ENCODE results near the gene LRRC28.

The LRRC28 gene

GRCh38 chr15:99303907-99304306, 52.6 kb downstream of the LRRC28 start:
- no peak overlapping the region for H4K91ac ChIP-seq (ENCODE audit: low read depth, low read length)
- WGBS (ENCODE audit: extremely low coverage, insufficient coverage, insufficient read length), result no CpG with 5 or more reads among the region's 4 CpGs
- H2BK12ac ChIP-seq (ENCODE audit: low read length), result no peak overlapping the region
- no peak overlapping the region for H2AFZ ChIP-seq (ENCODE audit: insufficient read depth, low read length, poor library complexity)
- no peaks in the 10 kb centered on the region for H3K4me1 ChIP-seq (ENCODE audit: control insufficient read depth in 1 of 2, insufficient read depth in 2 of 2, low read length in 2 of 2)
- no peak overlapping the region for H3K4me3 ChIP-seq (ENCODE audit: low read depth, low read length)
- no peaks in the 10 kb centered on the region for H3K9me3 ChIP-seq (ENCODE audit: insufficient read depth, low read depth, low read length)
- no peak overlapping the region for H4K8ac ChIP-seq (ENCODE audit: low read depth, low read length)
- DNase-seq, result no peak
- H3K27me3 ChIP-seq (ENCODE audit: insufficient read depth, low read length), result no peaks in the 10 kb centered on the region
- no peak overlapping the region for H2BK120ac ChIP-seq (ENCODE audit: insufficient read depth, low read length, poor library complexity)
- H2AK5ac ChIP-seq (ENCODE audit: low read length), result no peak overlapping the region
- H3K27ac ChIP-seq (ENCODE audit: low read depth, low read length), result no peak overlapping the region
- no peaks in the 10 kb centered on the region for H3K79me1 ChIP-seq (ENCODE audit: low read length)
- H3K23ac ChIP-seq (ENCODE audit: low read length), result no peak overlapping the region
- H3K4me2 ChIP-seq (ENCODE audit: low read length), result no peak overlapping the region
- H3K36me3 ChIP-seq (ENCODE audit: control insufficient read depth in 1 of 2, insufficient read depth in 2 of 2, low read length in 2 of 2), result no peaks in the 10 kb centered on the region
- no peak overlapping the region for H3K18ac ChIP-seq (ENCODE audit: low read length)
- no peak overlapping the region for H3K4ac ChIP-seq (ENCODE audit: low read depth, low read length)
- H4K12ac ChIP-seq (ENCODE audit: low read depth, low read length), result no peak overlapping the region
- H3K9ac ChIP-seq (ENCODE audit: low read length), result no peak overlapping the region
- H3K79me2 ChIP-seq (ENCODE audit: control insufficient read depth, insufficient read depth, low read length, poor library complexity), result no peaks in the 10 kb centered on the region
- H2BK5ac ChIP-seq (ENCODE audit: low read depth, low read length, poor library complexity), result no peak overlapping the region
- H3K14ac ChIP-seq (ENCODE audit: low read length), result no peak overlapping the region

- Histone ChIP-seq H3K79me1 (ENCODE audit: low read length) (no peaks in the 10 kb centered on the region), H3K9me3 (ENCODE audit: insufficient read depth, low read depth, low read length) (no peaks in the 10 kb centered on the region), H3K9ac (ENCODE audit: low read length) (no peak overlapping the region), H3K23ac (ENCODE audit: low read length) (no peak overlapping the region), H3K4me3 (ENCODE audit: low read depth, low read length) (no peak overlapping the region), H3K14ac (ENCODE audit: low read length) (no peak overlapping the region), H4K91ac (ENCODE audit: low read depth, low read length) (no peak overlapping the region), H3K4ac (ENCODE audit: low read depth, low read length) (no peak overlapping the region), H2AK5ac (ENCODE audit: low read length) (no peak overlapping the region), H2BK120ac (ENCODE audit: insufficient read depth, low read length, poor library complexity) (no peak overlapping the region), H3K27me3 (ENCODE audit: insufficient read depth, low read length) (no peaks in the 10 kb centered on the region), H4K12ac (ENCODE audit: low read depth, low read length) (no peak overlapping the region), H3K36me3 (ENCODE audit: control insufficient read depth in 1 of 2, insufficient read depth in 2 of 2, low read length in 2 of 2) (no peaks in the 10 kb centered on the region), H4K8ac (ENCODE audit: low read depth, low read length) (no peak overlapping the region), H2BK5ac (ENCODE audit: low read depth, low read length, poor library complexity) (no peak overlapping the region), H2BK12ac (ENCODE audit: low read length) (no peak overlapping the region), H3K4me2 (ENCODE audit: low read length) (no peak overlapping the region), H3K18ac (ENCODE audit: low read length) (no peak overlapping the region), H3K79me2 (ENCODE audit: control insufficient read depth, insufficient read depth, low read length, poor library complexity) (no peaks in the 10 kb centered on the region), H2AFZ (ENCODE audit: insufficient read depth, low read length, poor library complexity) (no peak overlapping the region), H3K4me1 (ENCODE audit: control insufficient read depth in 1 of 2, insufficient read depth in 2 of 2, low read length in 2 of 2) (no peaks in the 10 kb centered on the region), H3K27ac (ENCODE audit: low read depth, low read length) (no peak overlapping the region)
- WGBS (ENCODE audit: extremely low coverage, insufficient coverage, insufficient read length), result no CpG with 5 or more reads among the region's 8 CpGs
- no peak for DNase-seq
Observed at GRCh38 chr15:99305761-99306505, 54.7 kb downstream of the LRRC28 start.

- DNase-seq, result no peak
- H2BK12ac ChIP-seq (ENCODE audit: low read length), result no peak overlapping the region
- no peaks in the 10 kb centered on the region for H3K79me1 ChIP-seq (ENCODE audit: low read length)
- no peak overlapping the region for H3K14ac ChIP-seq (ENCODE audit: low read length)
- no peak overlapping the region for H3K4ac ChIP-seq (ENCODE audit: low read depth, low read length)
- H4K91ac ChIP-seq (ENCODE audit: low read depth, low read length), result no peak overlapping the region
- no peak overlapping the region for H2AFZ ChIP-seq (ENCODE audit: insufficient read depth, low read length, poor library complexity)
- H3K4me3 ChIP-seq (ENCODE audit: low read depth, low read length), result no peak overlapping the region
- H3K9ac ChIP-seq (ENCODE audit: low read length), result no peak overlapping the region
- H3K9me3 ChIP-seq (ENCODE audit: insufficient read depth, low read depth, low read length), result no peaks in the 10 kb centered on the region
- H3K4me2 ChIP-seq (ENCODE audit: low read length), result no peak overlapping the region
- H2BK5ac ChIP-seq (ENCODE audit: low read depth, low read length, poor library complexity), result no peak overlapping the region
- H3K4me1 ChIP-seq (ENCODE audit: control insufficient read depth in 1 of 2, insufficient read depth in 2 of 2, low read length in 2 of 2), result no peaks in the 10 kb centered on the region
- no peaks in the 10 kb centered on the region for H3K79me2 ChIP-seq (ENCODE audit: control insufficient read depth, insufficient read depth, low read length, poor library complexity)
- H3K23ac ChIP-seq (ENCODE audit: low read length), result no peak overlapping the region
- no peak overlapping the region for H3K27ac ChIP-seq (ENCODE audit: low read depth, low read length)
- no peaks in the 10 kb centered on the region for H3K36me3 ChIP-seq (ENCODE audit: control insufficient read depth in 1 of 2, insufficient read depth in 2 of 2, low read length in 2 of 2)
- H3K27me3 ChIP-seq (ENCODE audit: insufficient read depth, low read length), result no peaks in the 10 kb centered on the region
- H4K8ac ChIP-seq (ENCODE audit: low read depth, low read length), result no peak overlapping the region
- H2AK5ac ChIP-seq (ENCODE audit: low read length), result no peak overlapping the region
- no CpG with 5 or more reads among the region's 8 CpGs for WGBS (ENCODE audit: extremely low coverage, insufficient coverage, insufficient read length)
- H2BK120ac ChIP-seq (ENCODE audit: insufficient read depth, low read length, poor library complexity), result no peak overlapping the region
- no peak overlapping the region for H3K18ac ChIP-seq (ENCODE audit: low read length)
- no peak overlapping the region for H4K12ac ChIP-seq (ENCODE audit: low read depth, low read length)
Observed at GRCh38 chr15:99306694-99307338, 55.5 kb downstream of the LRRC28 start.

GRCh38 chr15:99307735-99308134, 56.5 kb downstream of the LRRC28 start:
- H3K27ac ChIP-seq (ENCODE audit: low read depth, low read length), result no peak overlapping the region
- no CpG with 5 or more reads among the region's 6 CpGs for whole genome bisulfite sequencing (ENCODE audit: extremely low coverage, insufficient coverage, insufficient read length)
- no peak for DNase-seq
- H3K27me3 ChIP-seq (ENCODE audit: insufficient read depth, low read length), result no peaks in the 10 kb centered on the region
- H3K36me3 ChIP-seq (ENCODE audit: control insufficient read depth in 1 of 2, insufficient read depth in 2 of 2, low read length in 2 of 2), result no peaks in the 10 kb centered on the region
- H2BK120ac ChIP-seq (ENCODE audit: insufficient read depth, low read length, poor library complexity), result no peak overlapping the region
- no peak overlapping the region for H2AK5ac ChIP-seq (ENCODE audit: low read length)
- H4K8ac ChIP-seq (ENCODE audit: low read depth, low read length), result no peak overlapping the region
- no peak overlapping the region for H2AFZ ChIP-seq (ENCODE audit: insufficient read depth, low read length, poor library complexity)
- H2BK5ac ChIP-seq (ENCODE audit: low read depth, low read length, poor library complexity), result no peak overlapping the region
- no peak overlapping the region for H3K23ac ChIP-seq (ENCODE audit: low read length)
- H3K4me2 ChIP-seq (ENCODE audit: low read length), result no peak overlapping the region
- H2BK12ac ChIP-seq (ENCODE audit: low read length), result no peak overlapping the region
- no peak overlapping the region for H3K14ac ChIP-seq (ENCODE audit: low read length)
- no peaks in the 10 kb centered on the region for H3K9me3 ChIP-seq (ENCODE audit: insufficient read depth, low read depth, low read length)
- no peak overlapping the region for H4K12ac ChIP-seq (ENCODE audit: low read depth, low read length)
- no peak overlapping the region for H3K18ac ChIP-seq (ENCODE audit: low read length)
- no peaks in the 10 kb centered on the region for H3K79me1 ChIP-seq (ENCODE audit: low read length)
- H3K4ac ChIP-seq (ENCODE audit: low read depth, low read length), result no peak overlapping the region
- H3K4me3 ChIP-seq (ENCODE audit: low read depth, low read length), result no peak overlapping the region
- H3K4me1 ChIP-seq (ENCODE audit: control insufficient read depth in 1 of 2, insufficient read depth in 2 of 2, low read length in 2 of 2), result no peaks in the 10 kb centered on the region
- H3K9ac ChIP-seq (ENCODE audit: low read length), result no peak overlapping the region
- no peaks in the 10 kb centered on the region for H3K79me2 ChIP-seq (ENCODE audit: control insufficient read depth, insufficient read depth, low read length, poor library complexity)
- no peak overlapping the region for H4K91ac ChIP-seq (ENCODE audit: low read depth, low read length)

All from trophoblast cell (in vitro differentiated cells and primary cell).